WERI-Rb-1 (cell line): ENCODE measurements around the gene GPR65.

ENCODE experiments used
- DNase-seq: peaks from one replicate; pipeline ENCODE4 v3.0.0-alpha.2; 2020
- H3K27ac ChIP-seq: fragments of 250-450 bp; sonication (Bioruptor Pico); 2 replicates; pipeline ENCODE4 v1.5.1; 2020; ENCODE audit warnings: mild to moderate bottlenecking, moderate library complexity
- H3K27me3 ChIP-seq: fragments of 250-450 bp; sonication (Bioruptor Pico); 2 replicates; pipeline ENCODE4 v1.5.1; 2021; ENCODE audit warnings: mild to moderate bottlenecking, low read depth, moderate library complexity; ENCODE audit not compliant: insufficient read depth, severe bottlenecking
- H3K36me3 ChIP-seq: fragments of 250-450 bp; sonication (Bioruptor Pico); 2 replicates; pipeline ENCODE4 v1.5.1; 2020; ENCODE audit warnings: mild to moderate bottlenecking, moderate library complexity
- H3K4me3 ChIP-seq: 2 replicates; pipeline ENCODE4 v1.5.1; 2011; ENCODE audit warnings: low read depth, mild to moderate bottlenecking, control low read depth, low read length
- H3K9me3 ChIP-seq: fragments of 250-450 bp; sonication (Bioruptor Pico); 2 replicates; pipeline ENCODE4 v1.5.1; 2021; ENCODE audit warnings: mild to moderate bottlenecking, moderate library complexity; ENCODE audit not compliant: severe bottlenecking
- CTCF ChIP-seq: IDR thresholded peaks from 2 replicates; pipeline ENCODE4 v1.5.1; 2011; ENCODE audit warnings: low read depth, mild to moderate bottlenecking, control low read depth, inconsistent platforms, low read length

Gene GPR65

GRCh38 chr14:88049266-88049665 lies 44.3 kb downstream of the GPR65 start:
- DNase-seq: no peak
- Histone ChIP-seq H3K9me3 (no peaks in the 10 kb centered on the region), H3K4me3 (no peak overlapping the region), H3K27ac (no peak overlapping the region), H3K36me3 (no peaks in the 10 kb centered on the region), H3K27me3 (no peaks in the 10 kb centered on the region)
- no peak for TF ChIP-seq CTCF

GRCh38 chr14:88049936-88050335 lies 45.0 kb downstream of the GPR65 start:
- DNase-seq: no peak
- H3K27ac ChIP-seq: no peak overlapping the region
- H3K36me3 ChIP-seq: no peaks in the 10 kb centered on the region
- no peak for TF ChIP-seq CTCF
- no peaks in the 10 kb centered on the region for H3K27me3 ChIP-seq
- H3K4me3 ChIP-seq: no peak overlapping the region
- H3K9me3 ChIP-seq: no peaks in the 10 kb centered on the region

- no peak overlapping the region for H3K27ac ChIP-seq
- no peak for DNase-seq
- no peaks in the 10 kb centered on the region for H3K9me3 ChIP-seq
- no peak for TF ChIP-seq CTCF
- H3K27me3 ChIP-seq: no peaks in the 10 kb centered on the region
- H3K36me3 ChIP-seq: no peaks in the 10 kb centered on the region
- H3K4me3 ChIP-seq: no peak overlapping the region
These were observed 55.6 kb downstream of the GPR65 start for GRCh38 chr14:88060576-88060975.

- no peaks in the 10 kb centered on the region for H3K36me3 ChIP-seq
- H3K9me3 ChIP-seq: no peaks in the 10 kb centered on the region
- no peak overlapping the region for H3K27ac ChIP-seq
- no peak for DNase-seq
- no peak overlapping the region for H3K4me3 ChIP-seq
- no peaks in the 10 kb centered on the region for H3K27me3 ChIP-seq
- TF ChIP-seq CTCF: no peak
These were observed 58.9 kb downstream of the GPR65 start for GRCh38 chr14:88063811-88064210.
